NCI-H1436 treated with DMSO at 0.1 percent for 48 hours (cell line): ENCODE data around the gene FMN2.

Experiments used
- DNase-seq: peaks from one replicate; lab custom pipeline; 2025; lab: John Stamatoyannopoulos, UW

FMN2 gene

GRCh38 chr1:240492832-240493440 is 401.3 kb downstream of the FMN2 start:
- DNase-seq, result no peak

GRCh38 chr1:240495601-240496000 is 403.9 kb downstream of the FMN2 start:
- DNase-seq, result no peak

- DNase-seq, result no peak
Measured at GRCh38 chr1:240496356-240496755, 404.7 kb downstream of the FMN2 start.

- no peak for DNase-seq
Measured at GRCh38 chr1:240496941-240497340, 405.3 kb downstream of the FMN2 start.

GRCh38 chr1:240497908-240498307 is 406.2 kb downstream of the FMN2 start:
- DNase-seq, result no peak

GRCh38 chr1:240498335-240498734 is 406.7 kb downstream of the FMN2 start:
- DNase-seq, result no peak

GRCh38 chr1:240499012-240499411 is 407.3 kb downstream of the FMN2 start:
- no peak for DNase-seq

- no peak for DNase-seq
Measured at GRCh38 chr1:240500647-240501046, 409.0 kb downstream of the FMN2 start.

GRCh38 chr1:240501115-240501514 is 409.4 kb downstream of the FMN2 start:
- DNase-seq, result no peak

- DNase-seq, result no peak
Measured at GRCh38 chr1:240503036-240503435, 411.4 kb downstream of the FMN2 start.

- no peak for DNase-seq
Measured at GRCh38 chr1:240503558-240503957, 411.9 kb downstream of the FMN2 start.

- DNase-seq, result no peak
Measured at GRCh38 chr1:240506176-240506575, 414.5 kb downstream of the FMN2 start.

- no peak for DNase-seq
Measured at GRCh38 chr1:240508201-240508600, 416.5 kb downstream of the FMN2 start.

GRCh38 chr1:240508950-240509349 is 417.3 kb downstream of the FMN2 start:
- DNase-seq, result no peak

- no peak for DNase-seq
Measured at GRCh38 chr1:240511789-240512188, 420.1 kb downstream of the FMN2 start.

GRCh38 chr1:240515505-240515904 is 423.8 kb downstream of the FMN2 start:
- no peak for DNase-seq

GRCh38 chr1:240516069-240516468 is 424.4 kb downstream of the FMN2 start:
- no peak for DNase-seq

GRCh38 chr1:240517891-240518290 is 426.2 kb downstream of the FMN2 start:
- no peak for DNase-seq

GRCh38 chr1:240522122-240522822 is 430.6 kb downstream of the FMN2 start:
- DNase-seq, result peak; percentile 73

GRCh38 chr1:240524356-240525069 is 432.8 kb downstream of the FMN2 start:
- DNase-seq, result no peak
